HEK293T (cell line): ENCODE measurements around the gene NOL11.

Experiments used
- CTCF ChIA-PET: fragments of 350-600 bp; formaldehyde crosslinking; extraction: SDS; loops from one replicate; lab custom pipeline; 2021; ENCODE audit warnings: antibody characterized with exemption, inconsistent platforms; lab: Yijun Ruan, JAX
- POLR2A ChIA-PET: fragments of 350-600 bp; formaldehyde crosslinking; extraction: SDS; loops from one replicate; lab custom pipeline; 2020; ENCODE audit warnings: antibody characterized with exemption, inconsistent platforms; lab: Yijun Ruan, JAX
- DNase-seq: peaks from one replicate; pipeline ENCODE4 v3.0.0; 2012; ENCODE audit warnings: mixed read lengths; ENCODE audit errors: extremely low spot score
- ARNT ChIP-seq: fragments of 450-650 bp; IDR thresholded peaks from 2 replicates; pipeline ENCODE4 v1.6.1; 2017; ENCODE audit warnings: mild to moderate bottlenecking
- BHLHE40 ChIP-seq: fragments of 450-650 bp; IDR thresholded peaks from 2 replicates; pipeline ENCODE4 v1.6.1; 2016; ENCODE audit warnings: mild to moderate bottlenecking, moderate library complexity, borderline replicate concordance
- CTBP1 ChIP-seq: fragments of 450-650 bp; IDR thresholded peaks from 2 replicates; pipeline ENCODE4 v1.6.1; 2016; ENCODE audit warnings: borderline replicate concordance
- ELF4 ChIP-seq: fragments of 450-650 bp; IDR thresholded peaks from 2 replicates; pipeline ENCODE4 v1.6.1; 2017; ENCODE audit warnings: antibody characterized with exemption
- FOXA1 ChIP-seq: fragments of 450-650 bp; IDR thresholded peaks from 2 replicates; pipeline ENCODE4 v1.6.1; 2016; ENCODE audit warnings: mild to moderate bottlenecking
- FOXK2 ChIP-seq: fragments of 450-650 bp; IDR thresholded peaks from 2 replicates; pipeline ENCODE4 v1.6.1; 2016; ENCODE audit warnings: mild to moderate bottlenecking
- FOXM1 ChIP-seq: fragments of 450-650 bp; IDR thresholded peaks from 2 replicates; pipeline ENCODE4 v1.6.1; 2017; ENCODE audit warnings: mild to moderate bottlenecking, borderline replicate concordance
- HDGF ChIP-seq: fragments of 450-650 bp; IDR thresholded peaks from 2 replicates; pipeline ENCODE4 v1.6.1; 2017; ENCODE audit warnings: antibody characterized with exemption, borderline replicate concordance
- L3MBTL2 ChIP-seq: fragments of 450-650 bp; conservative IDR thresholded peaks from 2 replicates; pipeline ENCODE4 v1.6.1; 2016; ENCODE audit warnings: mild to moderate bottlenecking
- LEF1 ChIP-seq: fragments of 450-650 bp; IDR thresholded peaks from 2 replicates; pipeline ENCODE4 v1.6.1; 2017; ENCODE audit warnings: mild to moderate bottlenecking, borderline replicate concordance
- NFRKB ChIP-seq: fragments of 450-650 bp; IDR thresholded peaks from 2 replicates; pipeline ENCODE4 v1.6.1; 2016; ENCODE audit warnings: mild to moderate bottlenecking, moderate library complexity
- PKNOX1 ChIP-seq: fragments of 450-650 bp; IDR thresholded peaks from 2 replicates; pipeline ENCODE4 v1.6.1; 2016
- SP1 ChIP-seq: fragments of 450-650 bp; IDR thresholded peaks from 2 replicates; pipeline ENCODE4 v1.6.1; 2017
- SUZ12 ChIP-seq: fragments of 450-650 bp; IDR thresholded peaks from 2 replicates; pipeline ENCODE4 v1.6.1; 2016; ENCODE audit warnings: mild to moderate bottlenecking
- TARDBP ChIP-seq: fragments of 450-650 bp; IDR thresholded peaks from 2 replicates; pipeline ENCODE4 v1.6.1; 2016
- ZNF384 ChIP-seq: fragments of 450-650 bp; IDR thresholded peaks from 2 replicates; pipeline ENCODE4 v1.6.1; 2016

Gene NOL11

GRCh38 chr17:67759355-67760171 lies 41.8 kb downstream of the NOL11 start:
- CTCF ChIA-PET = no interaction called here
- no peak for DNase-seq

GRCh38 chr17:67765623-67766022 lies 47.9 kb downstream of the NOL11 start:
- POLR2A ChIA-PET = interaction anchor here (1.6 kb wide), 1 partner anchor 48 kb away, joined by 7 read pairs; the partner anchor contains the start of gene NOL11
- no peak for DNase-seq
- CTCF ChIA-PET = no interaction called here
- TF ChIP-seq ZNF384 (no peak), SP1 (no peak), CTBP1 (no peak), NFRKB (no peak), BHLHE40 (no peak), PKNOX1 (no peak), SUZ12 (no peak), ELF4 (no peak), FOXA1 (no peak), L3MBTL2 (no peak), TARDBP (no peak)

More at GRCh38 chr17:67759355-67760171, 41.8 kb downstream of the NOL11 start:
- POLR2A ChIA-PET = interaction anchor here (1.5 kb wide), 1 partner anchor 42 kb away, joined by 3 read pairs; the partner anchor contains the start of gene NOL11
- TF ChIP-seq FOXK2 = no peak
- no peak for TF ChIP-seq FOXM1
- TF ChIP-seq TARDBP = no peak
- no peak for TF ChIP-seq NFRKB
- no peak for TF ChIP-seq FOXA1
- TF ChIP-seq CTBP1 = no peak
- no peak for TF ChIP-seq L3MBTL2
- TF ChIP-seq SUZ12 = no peak
- no peak for TF ChIP-seq ZNF384
- TF ChIP-seq ARNT = no peak
- no peak for TF ChIP-seq SP1
- TF ChIP-seq PKNOX1 = no peak
- no peak for TF ChIP-seq LEF1
- TF ChIP-seq ELF4 = no peak
- no peak for TF ChIP-seq BHLHE40
- TF ChIP-seq HDGF = no peak

- DNase-seq = no peak
- ChIA-PET POLR2A (no interaction called here), CTCF (no interaction called here)
- no peak for TF ChIP-seq FOXK2
- no peak for TF ChIP-seq ARNT
- TF ChIP-seq CTBP1 = no peak
- no peak for TF ChIP-seq BHLHE40
- TF ChIP-seq FOXA1 = no peak
- no peak for TF ChIP-seq PKNOX1
- no peak for TF ChIP-seq LEF1
- TF ChIP-seq SUZ12 = no peak
- TF ChIP-seq ELF4 = no peak
- no peak for TF ChIP-seq SP1
- no peak for TF ChIP-seq TARDBP
- no peak for TF ChIP-seq NFRKB
- no peak for TF ChIP-seq HDGF
Observed at GRCh38 chr17:67769231-67769630, 51.5 kb downstream of the NOL11 start.

GRCh38 chr17:67770539-67770938 lies 52.8 kb downstream of the NOL11 start:
- ChIA-PET CTCF (interaction anchor here (0.7 kb wide), 1 partner anchor 8 kb away, joined by 4 read pairs; no protein-coding TSS in a partner anchor), POLR2A (interaction anchor here (1.2 kb wide), 1 partner anchor 52 kb away, joined by 3 read pairs; no protein-coding TSS in a partner anchor)
- no peak for DNase-seq
- TF ChIP-seq BHLHE40 = no peak
- TF ChIP-seq SUZ12 = no peak
- TF ChIP-seq LEF1 = no peak

- ChIA-PET CTCF (no interaction called here), POLR2A (no interaction called here)
- TF ChIP-seq FOXM1 (no peak), ELF4 (no peak), FOXA1 (no peak), SUZ12 (no peak), SP1 (no peak), LEF1 (no peak), CTBP1 (no peak), FOXK2 (no peak), ARNT (no peak), HDGF (no peak), BHLHE40 (no peak), NFRKB (no peak), PKNOX1 (no peak), L3MBTL2 (no peak)
- no peak for DNase-seq
Observed at GRCh38 chr17:67772679-67773078, 54.9 kb downstream of the NOL11 start.
